Femur (tissue), 1 donor: Measurements from ENCODE around the gene TRAM2.
A peak's percentile ranks its signal among the peaks of the same experiment; 100 is the strongest.

Experiments
- DNase-seq: peaks from one replicate; pipeline ENCODE4 v3.0.0-alpha.2; 2017

The TRAM2 gene

DNA sequence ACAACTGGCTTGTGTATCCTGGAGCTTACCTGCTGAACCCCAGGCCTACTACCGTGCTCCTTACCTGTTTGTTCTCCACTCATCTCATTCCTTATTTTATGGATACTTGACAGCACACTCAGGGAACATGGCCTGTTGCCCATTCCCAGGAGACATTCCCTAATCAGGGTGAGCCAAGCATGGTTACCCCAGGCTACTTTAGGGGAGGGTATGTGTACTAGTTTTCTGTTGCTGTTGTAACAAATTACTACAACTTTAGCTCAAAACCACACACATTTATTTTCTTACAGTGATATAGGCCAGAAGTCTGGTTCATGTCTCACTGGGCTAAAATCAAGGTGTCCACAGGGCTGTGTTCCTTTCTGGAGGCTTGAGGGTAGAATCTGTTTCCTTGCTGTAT is 15.0 kb upstream of the TRAM2 start:
- DNase-seq, result no peak

DNA sequence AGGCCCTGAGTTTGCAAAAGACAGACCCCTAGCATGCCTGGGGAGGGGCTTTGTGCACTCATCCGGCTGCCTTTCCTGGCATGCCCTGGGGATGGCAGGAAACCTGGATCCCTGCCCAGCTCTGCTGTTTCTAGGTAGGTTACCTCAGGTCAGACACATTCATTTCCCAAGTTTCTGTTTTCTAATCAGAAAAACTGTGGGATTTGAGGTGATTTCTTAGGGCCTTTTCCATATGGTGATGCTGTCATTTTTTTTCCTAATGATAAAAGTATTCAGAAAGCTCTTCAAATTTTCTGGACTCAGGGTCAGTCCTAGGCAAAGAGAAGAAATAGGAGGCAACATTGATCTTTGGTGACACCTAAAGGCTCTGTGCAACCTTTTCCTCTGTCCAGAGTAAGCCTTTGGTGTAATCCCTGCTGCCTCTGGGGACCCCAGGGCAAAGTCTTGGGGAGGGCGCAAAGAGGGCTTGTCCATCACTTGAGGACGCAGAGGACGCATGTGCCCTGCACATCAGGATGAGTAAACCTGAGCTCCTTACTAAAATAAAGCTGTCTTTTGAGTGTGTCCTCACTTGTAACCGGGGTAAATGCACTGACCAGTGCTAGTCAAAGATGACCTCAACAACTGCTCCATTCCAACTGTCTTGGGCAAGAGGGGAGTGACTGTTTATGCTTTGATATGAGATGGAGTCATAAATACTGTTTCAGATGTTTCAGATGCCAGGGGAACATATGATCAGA is 13.5 kb upstream of the TRAM2 start:
- DNase-seq, result no peak

DNA sequence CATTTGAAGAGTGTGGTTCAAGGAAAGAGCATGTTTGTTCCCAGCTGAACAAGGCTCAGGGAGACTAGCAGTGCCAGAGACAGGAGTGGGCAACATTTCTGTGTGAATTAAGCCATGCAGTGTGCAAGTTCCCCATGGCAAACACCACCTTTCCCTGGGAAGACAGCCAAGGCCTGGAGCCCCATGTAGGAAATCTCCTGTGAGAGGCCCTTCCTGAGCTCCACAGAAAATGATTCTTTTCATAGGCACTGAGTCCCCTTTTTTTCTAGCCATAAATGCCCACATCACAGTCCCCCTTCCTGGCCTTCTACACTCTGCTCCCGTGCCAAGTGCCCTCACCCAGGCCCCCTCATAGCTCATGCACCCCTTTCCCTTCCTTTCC is 11.8 kb upstream of the TRAM2 start:
- no peak for DNase-seq

DNA sequence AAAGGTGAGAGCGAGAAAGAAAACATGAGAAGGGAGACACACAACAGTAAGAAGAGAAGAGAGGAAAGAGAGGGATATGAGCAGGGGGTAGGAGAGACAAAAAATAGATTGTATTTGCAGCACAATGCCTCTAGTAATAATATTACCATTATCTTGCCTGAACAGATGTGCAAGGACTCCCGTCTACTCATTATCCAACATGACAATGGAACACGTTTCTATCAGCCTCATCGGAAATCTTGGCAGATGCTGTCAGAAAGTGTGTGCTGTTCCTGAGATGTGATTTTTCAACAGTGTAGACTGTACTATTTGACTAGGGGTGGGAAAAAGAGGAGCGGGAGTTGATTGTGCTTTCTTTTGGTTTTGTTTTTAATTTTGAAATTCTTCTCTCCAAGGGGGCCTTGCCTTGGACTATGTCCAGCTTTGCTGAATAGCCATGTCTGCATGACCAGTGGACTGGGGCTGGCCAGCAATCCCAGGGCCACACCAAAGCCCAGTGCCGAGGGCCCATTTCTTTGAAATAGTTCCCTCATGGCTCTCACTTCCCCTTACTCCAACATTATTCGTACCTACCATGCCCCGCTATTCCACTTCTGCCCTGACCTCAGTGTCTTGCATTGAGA is 11.3 kb upstream of the TRAM2 start:
- DNase-seq, result no peak

DNA sequence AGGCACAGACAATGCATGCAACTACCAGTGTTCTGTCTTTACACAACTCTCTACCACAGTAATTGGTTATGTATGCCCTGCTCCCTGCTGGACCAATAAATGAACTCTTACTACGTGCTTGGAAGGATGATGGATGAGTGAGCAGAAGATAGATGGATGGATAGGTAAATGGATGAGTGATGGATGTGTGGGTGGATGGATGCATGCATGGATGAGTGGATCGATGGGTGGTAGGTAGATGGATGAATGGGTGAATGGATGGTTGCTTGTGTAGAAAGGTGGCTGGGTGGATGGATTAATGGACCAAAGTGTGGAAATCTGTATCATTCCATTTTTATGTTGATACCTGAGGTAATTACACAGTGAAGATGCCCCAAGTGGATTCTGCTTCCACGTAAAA is 10.1 kb upstream of the TRAM2 start:
- no peak for DNase-seq

DNA sequence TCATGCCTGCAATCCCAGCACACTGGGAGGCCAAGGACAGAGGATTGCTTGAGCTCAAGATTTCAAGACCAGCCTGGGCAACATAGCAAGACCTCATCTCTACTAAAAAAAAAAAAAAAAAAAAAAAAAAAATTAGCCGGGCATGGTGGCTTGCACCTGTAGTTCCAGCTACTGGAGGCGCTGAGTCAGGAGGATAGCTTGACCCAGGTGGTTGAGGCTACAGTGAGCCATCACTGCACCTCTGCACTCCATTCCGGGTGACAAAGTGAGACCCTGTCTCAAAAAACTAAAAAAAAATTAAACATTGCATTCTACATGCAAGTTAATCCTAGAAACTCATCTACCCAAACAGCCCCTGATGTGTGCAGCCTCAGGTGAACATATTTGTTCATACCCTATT is 7.3 kb upstream of the TRAM2 start:
- no peak for DNase-seq

DNA sequence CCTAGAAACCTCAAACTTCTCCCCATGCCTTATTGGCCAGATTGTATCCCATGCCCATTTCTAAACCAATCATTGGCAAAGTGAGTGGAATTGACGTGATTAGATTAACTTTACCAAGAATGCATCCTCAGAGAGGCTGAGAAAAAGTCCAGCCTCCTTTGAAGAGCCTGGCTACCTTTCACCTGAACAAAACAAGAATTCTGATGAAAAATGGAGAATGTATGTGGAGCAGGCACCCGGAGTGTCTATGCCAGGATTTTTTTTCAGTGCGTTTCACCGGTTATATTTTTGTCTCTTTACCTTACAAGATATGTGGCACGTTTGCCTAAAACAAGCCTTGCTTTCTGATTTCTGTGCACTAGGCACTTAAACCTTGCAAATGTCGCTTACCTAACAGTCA is 6.1 kb upstream of the TRAM2 start:
- no peak for DNase-seq

DNA sequence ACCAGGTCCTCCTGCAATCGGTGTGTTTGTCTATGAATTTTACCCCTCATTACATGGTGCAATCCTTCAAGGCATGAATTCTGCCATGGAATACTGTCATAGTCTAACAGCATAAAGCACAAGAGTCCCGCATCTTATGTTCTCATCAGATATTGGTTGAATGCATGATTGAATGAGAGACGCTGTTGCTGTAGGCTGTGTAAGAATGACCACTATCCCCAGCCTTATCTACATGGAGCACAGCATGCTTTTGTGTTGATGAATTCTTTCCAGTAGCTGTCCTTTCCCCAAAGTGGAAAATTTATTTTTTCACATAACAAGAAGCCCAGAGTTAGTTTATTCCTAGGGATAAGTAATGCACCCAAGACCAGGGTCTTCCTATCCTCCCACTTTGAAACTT is 5.6 kb upstream of the TRAM2 start:
- no peak for DNase-seq

DNA sequence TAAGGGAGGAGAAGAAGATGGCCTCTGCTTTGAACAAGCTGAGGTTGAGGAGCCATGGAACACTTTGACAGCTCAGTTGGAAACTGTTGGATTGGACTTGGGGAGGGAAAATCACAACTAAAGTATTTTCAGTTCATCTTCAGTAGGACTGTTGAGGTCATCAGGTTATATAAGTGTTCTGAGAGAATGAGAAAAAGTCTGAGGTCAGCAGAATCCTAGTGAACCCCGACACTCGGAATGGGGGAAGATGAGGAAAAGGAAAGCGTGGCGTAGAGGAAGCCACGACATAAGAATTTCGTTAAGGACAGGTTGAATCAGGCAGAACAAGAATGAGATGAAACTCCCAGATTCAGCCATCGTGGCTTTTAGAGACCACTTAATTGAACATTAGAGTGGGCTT is 4.0 kb upstream of the TRAM2 start:
- DNase-seq, result no peak

DNA sequence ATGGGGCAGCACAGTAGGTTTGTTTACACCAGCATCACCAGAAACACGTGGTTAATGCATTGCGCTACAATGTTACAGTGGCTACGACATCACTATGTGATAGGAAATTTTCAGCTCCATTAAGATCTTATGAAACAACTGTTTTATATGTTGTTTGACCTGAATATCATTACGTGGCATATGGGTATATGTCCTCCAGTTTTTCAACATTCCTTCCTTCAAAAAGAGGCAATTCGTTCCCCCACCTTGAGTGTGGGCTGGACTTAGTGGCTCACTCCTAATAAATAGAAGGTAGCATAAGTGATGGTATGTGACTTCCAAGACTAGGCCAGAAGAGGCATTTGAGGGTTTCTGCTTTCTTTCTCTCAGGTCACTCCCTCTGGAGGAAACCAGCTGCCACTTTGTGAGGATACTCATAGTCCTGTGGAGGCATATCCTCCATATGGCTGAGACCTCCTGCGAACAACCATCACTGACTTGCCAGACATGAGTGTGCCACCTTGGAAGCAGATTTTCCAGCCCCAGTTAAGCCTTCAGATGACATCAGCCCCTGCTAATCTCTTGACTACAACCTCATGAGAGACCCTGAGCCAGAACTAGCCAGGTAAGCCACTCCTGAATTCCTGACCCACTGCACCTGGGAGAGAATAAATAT is 2.3 kb upstream of the TRAM2 start:
- DNase-seq, result no peak

DNA sequence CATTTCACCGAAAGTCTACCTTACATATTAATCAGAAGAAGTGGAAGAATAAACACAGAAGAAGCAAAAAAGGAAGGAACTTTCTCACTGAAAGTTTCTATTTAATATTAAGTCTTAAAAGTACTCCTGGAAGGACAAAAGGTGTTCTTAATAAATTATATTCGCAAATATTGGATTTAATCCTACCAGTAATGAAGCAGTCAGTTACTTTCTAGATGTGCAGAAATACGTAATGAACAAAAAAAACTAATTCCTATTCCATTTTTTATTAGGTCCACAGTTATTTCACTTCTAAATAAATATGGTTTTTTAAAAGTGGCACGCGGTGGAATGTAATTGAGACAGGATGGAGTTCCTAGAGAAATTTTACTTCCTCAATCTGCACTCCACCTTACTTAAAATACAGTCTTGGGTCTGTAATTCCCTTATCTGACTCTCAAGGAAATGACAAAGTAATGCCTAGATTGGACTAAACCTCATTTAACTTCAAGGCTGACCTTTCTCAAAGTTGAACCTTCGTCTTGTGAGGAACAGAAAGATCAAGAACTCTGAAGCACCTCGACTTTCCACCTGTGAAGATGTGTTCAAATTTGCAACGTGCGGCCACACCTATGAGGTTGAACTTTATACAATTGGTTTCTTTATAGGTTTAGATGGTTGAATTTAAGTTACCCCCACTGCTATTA is 1.1 kb upstream of the TRAM2 start:
- DNase-seq, result no peak

DNA sequence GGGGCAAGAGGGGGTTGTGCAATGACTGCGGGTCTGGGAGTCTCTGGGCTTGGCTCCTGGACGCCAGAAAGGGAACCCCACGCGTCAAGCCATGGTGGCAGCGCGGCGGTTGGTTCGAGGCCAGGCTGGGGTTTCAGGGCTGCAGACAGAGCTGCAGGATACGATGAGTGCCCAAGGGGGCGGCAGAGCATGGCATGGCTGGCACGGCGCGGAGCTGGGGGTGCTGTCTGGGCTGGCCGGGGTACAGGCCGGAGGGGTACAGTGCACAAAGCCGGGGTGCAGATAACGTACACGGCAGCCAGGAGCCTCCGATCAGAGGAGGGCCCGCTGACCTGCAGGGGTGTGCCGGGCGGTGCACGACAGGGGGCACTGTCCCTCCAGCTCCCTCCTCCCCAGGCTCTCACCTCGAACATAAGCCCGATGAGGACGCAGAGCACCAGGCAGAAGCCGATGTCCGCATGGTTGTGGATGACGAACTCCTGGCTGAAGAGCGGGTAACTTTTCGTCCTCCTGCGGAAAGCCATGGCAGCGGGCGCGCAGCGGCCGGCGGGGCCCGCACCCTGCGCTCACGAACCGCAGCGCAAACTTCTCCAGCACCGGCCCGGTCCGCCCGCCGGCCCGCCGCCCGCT is 353 bp downstream of the TRAM2 start:
- no peak for DNase-seq

DNA sequence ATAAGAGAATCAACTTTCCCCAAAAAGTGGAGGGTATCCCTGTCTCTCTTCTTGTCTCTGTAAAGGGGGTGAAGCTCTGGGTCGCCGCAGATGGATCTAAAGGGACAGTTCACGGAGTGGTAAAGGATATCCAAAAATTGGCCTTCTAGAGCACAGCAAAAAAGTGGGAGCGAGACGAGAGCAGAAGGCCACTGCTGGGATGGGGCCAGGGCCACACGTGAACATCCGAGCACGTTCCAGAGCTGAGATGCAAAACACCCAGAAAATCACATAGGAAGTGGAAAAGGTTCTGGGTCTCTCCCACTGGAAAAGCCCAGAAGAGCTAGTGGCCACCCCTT is 837 bp downstream of the TRAM2 start:
- peak; percentile 60 for DNase-seq

DNA sequence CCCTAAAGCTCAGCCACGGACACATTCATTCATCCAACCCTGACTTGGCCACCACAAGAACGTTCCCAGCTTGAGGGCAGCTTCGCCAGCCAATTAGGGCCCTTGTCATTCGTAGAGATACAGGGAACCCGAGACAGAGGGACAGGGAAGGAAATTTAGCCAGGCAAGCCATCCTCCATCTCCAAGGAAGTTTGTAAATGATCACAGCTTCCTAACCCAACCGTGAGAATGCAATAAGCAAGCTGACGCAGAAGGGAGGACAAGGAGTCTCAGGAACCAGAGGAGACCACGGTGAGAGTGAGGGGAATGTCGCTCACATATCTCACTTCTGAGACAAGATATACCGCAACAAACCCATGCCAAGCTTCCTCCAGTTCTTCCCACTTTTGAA is 1.4 kb downstream of the TRAM2 start:
- no peak for DNase-seq

DNA sequence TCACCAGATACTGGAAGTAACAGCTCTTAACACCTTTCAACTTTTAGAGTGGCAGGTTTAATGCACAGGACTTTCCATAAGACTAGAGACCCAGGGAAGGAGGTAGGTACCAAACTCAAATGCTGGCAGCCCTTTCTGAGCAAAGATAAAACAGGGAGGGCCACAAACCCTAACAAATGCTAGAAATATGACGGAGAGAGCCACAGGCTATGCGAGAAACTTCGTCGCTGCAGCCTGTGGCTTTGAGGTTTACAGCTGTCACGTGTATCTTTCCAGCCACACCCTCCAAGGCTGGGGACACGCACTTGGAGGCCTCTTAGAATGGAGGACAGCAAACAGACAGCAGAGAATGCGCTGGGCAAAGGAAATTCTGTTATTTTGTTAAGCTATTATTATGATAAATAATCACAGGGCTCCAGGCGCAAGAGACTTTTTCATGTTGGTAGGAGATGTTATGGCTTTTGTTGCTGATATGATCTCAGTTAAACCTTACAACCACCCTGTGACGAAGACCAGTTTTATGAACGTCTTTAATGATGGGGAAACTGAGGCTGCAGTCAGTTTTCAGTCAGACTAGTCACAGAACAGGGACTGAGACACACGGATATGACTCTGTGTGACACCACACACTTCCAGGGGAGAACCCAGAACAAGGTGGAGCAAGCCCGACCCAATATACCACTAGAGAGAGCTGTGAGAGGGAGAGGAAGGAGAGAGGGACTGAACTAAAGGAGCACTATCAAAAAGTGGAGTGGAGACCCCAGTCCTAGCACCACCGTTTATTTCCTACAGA is 2.0 kb downstream of the TRAM2 start:
- DNase-seq, result peak; percentile 76

DNA sequence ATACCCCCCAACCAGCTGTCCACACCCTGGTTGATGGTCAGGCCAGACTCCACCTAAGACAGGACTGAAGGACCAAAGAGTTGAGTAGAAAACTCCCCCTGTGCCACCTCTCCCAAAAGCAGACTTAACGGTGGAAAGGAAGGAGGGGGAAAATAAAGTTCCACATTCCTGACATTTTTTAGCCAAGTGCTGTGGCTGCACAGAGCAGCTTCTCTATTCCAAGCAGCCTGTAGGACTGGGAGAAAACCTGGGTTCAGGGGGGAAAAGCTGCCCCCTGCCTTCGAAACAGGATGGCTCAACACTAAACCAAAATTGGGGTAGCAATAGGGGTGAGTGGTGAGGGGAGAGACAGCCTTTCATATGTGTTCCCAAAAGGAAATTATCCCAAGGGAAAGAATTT is 3.6 kb downstream of the TRAM2 start:
- no peak for DNase-seq

DNA sequence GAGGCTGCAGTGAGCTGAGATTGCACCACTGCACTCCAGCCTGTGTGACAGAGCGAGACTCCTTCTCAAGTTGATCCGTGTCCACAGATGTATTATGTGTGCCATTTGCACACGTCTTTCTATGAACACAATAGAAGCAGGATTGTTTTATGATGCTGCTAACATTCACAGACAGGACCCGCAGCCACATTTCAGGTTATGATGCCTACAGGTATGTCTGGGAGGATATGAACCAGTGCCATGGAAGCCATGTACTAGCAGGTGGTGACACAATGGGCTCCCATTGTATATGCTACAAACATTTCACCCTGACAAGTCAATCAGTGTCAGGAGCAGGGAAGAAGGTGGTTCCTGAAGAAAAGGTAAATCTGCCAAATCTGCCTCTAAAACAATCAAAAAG is 4.3 kb downstream of the TRAM2 start:
- DNase-seq, result no peak

DNA sequence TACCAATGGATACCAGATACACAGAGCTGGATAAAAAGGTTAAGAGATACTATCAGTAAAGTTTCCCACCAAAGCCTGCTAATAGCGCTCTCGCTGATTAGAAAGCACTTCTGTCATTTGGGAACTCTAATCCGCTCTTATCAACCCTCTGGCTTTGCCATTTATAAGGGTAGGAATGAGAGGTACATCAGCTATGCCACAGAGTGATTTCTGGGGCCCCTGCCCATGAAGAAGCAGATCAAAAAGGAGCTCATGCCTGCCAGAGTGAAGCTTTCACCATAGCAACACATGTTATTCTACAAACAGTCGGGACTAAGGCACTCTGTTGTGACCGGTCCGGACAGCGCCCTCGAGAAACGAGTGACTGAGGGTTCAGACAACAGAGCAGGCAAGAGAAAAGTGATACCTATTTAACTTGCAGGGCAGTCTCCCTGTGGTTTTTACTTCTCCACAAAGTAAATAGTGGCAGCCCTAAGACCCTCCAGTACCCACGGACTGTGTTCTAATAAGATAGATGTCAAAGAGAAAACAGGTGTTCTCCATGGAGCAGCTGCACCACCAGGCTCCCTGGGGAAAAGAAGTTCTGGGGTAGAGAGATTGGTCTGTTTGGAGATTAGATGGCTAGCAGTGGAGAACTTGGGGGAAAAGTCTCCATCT is 5.6 kb downstream of the TRAM2 start:
- DNase-seq, result peak; percentile 53

DNA sequence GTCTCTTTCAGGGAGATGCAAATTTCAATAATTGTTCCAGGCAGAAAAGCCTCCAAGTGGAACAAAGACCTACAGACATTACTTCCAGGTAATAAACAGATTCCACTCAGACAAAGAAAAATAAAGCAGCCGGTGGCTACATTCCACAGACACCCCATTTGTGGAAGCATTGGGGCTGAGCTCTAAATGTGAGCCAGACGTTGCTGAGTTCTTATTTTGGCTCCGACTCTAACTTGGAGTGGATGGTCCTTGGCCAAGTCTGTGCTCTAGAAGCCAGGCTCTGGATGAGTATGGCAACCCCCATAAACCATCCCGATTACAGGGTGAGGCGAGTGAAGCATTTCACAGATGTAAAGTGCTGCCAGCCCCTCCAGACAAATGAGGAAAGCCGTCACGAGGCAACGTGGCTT is 6.6 kb downstream of the TRAM2 start:
- peak; percentile 85 for DNase-seq

DNA sequence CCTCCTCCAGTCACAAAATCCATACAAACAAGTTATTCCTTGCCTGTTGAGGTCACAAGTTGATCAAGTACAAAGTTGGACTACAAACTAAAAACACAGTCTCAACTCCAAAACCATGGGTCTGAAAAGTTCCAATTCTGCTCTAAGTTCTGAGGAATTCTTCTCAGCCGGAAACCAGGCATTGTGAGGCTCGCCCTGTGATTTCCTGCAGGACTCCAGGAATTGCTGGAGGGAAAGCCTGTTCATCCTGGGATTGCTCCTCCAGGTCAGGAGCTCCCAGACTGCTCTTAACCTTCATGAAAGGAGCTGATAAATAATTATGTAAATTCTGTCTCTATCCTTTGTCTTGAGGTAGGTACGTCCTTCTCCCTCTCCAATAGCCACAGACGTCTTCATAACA is 8.5 kb downstream of the TRAM2 start:
- no peak for DNase-seq

DNA sequence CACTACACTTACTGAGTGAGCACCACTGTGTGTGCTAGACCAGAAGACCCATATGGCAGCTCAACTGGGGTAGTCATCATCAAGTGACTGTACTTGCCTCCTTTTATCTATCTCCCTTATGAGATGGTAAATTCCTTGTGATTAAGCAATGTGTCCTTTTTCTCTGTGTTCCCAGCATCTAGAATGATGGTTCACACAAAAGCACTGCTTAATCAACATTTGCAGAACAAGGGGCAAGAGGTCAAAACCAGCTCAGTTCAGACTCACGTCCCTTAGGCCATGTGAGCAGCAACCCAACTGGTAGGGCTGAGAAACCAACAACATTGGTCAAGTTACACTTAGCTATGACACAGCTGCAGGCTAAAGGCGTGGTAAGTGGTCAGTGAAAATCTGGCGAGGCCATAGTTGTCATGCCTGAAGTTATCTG is 10.0 kb downstream of the TRAM2 start:
- no peak for DNase-seq

DNA sequence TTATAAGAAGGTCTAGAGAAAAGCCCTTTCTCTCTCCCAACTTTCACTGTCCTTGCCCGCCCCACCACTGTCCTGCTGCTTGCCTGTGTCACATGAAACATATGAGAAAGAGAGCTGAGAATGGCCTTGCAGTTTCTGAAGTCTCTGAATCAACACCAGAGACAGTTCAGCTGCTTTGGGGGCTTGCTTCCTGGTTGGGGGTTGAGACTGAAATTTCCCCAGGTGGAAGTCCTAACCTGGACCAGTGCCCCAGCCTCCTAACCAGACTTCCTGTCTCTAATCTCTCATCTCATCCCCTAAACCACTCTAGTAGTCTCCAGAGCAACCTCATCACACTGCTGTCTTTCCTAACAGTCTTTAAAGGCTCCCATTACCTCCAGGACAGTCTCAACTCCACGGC is 10.7 kb downstream of the TRAM2 start:
- no peak for DNase-seq
